ENCODE data around the gene GM2A. TPM values are rescaled to one million over a fixed set of nuclear protein-coding genes. Genes with fewer than 3 reads are reported as not detected.
A peak's percentile ranks its signal among the peaks of the same experiment; 100 is the strongest.

The GM2A gene
- total and polyA plus RNA-seq, 9 of the 15 experiments (the other 6 are each of a cell fraction or from before 2014, with no cell fraction given), result 5.8 to 36.0 (median 10.0) TPM

GRCh38 chr5:151295138-151295537 is 42.2 kb downstream of the GM2A start (continued):
- TF ChIP-seq XRCC3 (IDR thresholded peaks at IDR 0.05) (no peak), HDAC3 (IDR thresholded peaks at IDR 0.05; ENCODE audit: borderline replicate concordance, partially characterized antibody) (no peak), CHCHD3 (CRISPR knock-in tag; IDR thresholded peaks at IDR 0.05) (no peak), ARID2 (IDR thresholded peaks at IDR 0.05) (no peak), KDM1A (IDR thresholded peaks at IDR 0.05) (0 out of 4 replicates have a peak, but pooled peaks of 1 of the 2 experiments have one; percentile 12), C11orf30 (IDR thresholded peaks at IDR 0.05; ENCODE audit: low read depth) (no peak), RBM25 (IDR thresholded peaks at IDR 0.05; ENCODE audit: low read depth, low read length, severe bottlenecking) (peak; percentile 84), NR2C1 (IDR thresholded peaks at IDR 0.05) (no peak), NR2C1 (tag; IDR thresholded peaks at IDR 0.05) (no peak), CEBPB (tag; IDR thresholded peaks at IDR 0.05) (peak; percentile 62), TCF3 (CRISPR knock-in tag; IDR thresholded peaks at IDR 0.05) (no peak), ZNF274 (IDR thresholded peaks at IDR 0.05; ENCODE audit: borderline replicate concordance, low read depth, low read length) (no peak), NFE2L1 (tag; IDR thresholded peaks at IDR 0.05; ENCODE audit: borderline replicate concordance, low read depth) (no peak), TAF1 (IDR thresholded peaks at IDR 0.05; ENCODE audit: control insufficient read depth, extremely low read depth, insufficient read depth, low read length, severe bottlenecking) (no peak), ADNP (tag; IDR thresholded peaks at IDR 0.05) (peak; percentile 53; the same call in 1 of the 2 replicates), ZNF717 (CRISPR knock-in tag; IDR thresholded peaks at IDR 0.05) (no peak), ARNT (IDR thresholded peaks at IDR 0.05) (no peak), PTTG1 (tag; IDR thresholded peaks at IDR 0.05; ENCODE audit: low read depth) (no peak), RNF2 (IDR thresholded peaks at IDR 0.05) (no peak)
- TF ChIP-seq, protein P1, sequence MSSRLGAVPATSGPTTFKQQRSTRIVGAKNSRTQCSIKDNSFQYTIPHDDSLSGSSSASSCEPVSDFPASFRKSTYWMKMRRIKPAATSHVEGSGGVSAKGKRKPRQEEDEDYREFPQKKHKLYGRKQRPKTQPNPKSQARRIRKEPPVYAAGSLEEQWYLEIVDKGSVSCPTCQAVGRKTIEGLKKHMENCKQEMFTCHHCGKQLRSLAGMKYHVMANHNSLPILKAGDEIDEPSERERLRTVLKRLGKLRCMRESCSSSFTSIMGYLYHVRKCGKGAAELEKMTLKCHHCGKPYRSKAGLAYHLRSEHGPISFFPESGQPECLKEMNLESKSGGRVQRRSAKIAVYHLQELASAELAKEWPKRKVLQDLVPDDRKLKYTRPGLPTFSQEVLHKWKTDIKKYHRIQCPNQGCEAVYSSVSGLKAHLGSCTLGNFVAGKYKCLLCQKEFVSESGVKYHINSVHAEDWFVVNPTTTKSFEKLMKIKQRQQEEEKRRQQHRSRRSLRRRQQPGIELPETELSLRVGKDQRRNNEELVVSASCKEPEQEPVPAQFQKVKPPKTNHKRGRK (tag; IDR thresholded peaks at IDR 0.05), result no peak
- TF ChIP-seq, protein P2, sequence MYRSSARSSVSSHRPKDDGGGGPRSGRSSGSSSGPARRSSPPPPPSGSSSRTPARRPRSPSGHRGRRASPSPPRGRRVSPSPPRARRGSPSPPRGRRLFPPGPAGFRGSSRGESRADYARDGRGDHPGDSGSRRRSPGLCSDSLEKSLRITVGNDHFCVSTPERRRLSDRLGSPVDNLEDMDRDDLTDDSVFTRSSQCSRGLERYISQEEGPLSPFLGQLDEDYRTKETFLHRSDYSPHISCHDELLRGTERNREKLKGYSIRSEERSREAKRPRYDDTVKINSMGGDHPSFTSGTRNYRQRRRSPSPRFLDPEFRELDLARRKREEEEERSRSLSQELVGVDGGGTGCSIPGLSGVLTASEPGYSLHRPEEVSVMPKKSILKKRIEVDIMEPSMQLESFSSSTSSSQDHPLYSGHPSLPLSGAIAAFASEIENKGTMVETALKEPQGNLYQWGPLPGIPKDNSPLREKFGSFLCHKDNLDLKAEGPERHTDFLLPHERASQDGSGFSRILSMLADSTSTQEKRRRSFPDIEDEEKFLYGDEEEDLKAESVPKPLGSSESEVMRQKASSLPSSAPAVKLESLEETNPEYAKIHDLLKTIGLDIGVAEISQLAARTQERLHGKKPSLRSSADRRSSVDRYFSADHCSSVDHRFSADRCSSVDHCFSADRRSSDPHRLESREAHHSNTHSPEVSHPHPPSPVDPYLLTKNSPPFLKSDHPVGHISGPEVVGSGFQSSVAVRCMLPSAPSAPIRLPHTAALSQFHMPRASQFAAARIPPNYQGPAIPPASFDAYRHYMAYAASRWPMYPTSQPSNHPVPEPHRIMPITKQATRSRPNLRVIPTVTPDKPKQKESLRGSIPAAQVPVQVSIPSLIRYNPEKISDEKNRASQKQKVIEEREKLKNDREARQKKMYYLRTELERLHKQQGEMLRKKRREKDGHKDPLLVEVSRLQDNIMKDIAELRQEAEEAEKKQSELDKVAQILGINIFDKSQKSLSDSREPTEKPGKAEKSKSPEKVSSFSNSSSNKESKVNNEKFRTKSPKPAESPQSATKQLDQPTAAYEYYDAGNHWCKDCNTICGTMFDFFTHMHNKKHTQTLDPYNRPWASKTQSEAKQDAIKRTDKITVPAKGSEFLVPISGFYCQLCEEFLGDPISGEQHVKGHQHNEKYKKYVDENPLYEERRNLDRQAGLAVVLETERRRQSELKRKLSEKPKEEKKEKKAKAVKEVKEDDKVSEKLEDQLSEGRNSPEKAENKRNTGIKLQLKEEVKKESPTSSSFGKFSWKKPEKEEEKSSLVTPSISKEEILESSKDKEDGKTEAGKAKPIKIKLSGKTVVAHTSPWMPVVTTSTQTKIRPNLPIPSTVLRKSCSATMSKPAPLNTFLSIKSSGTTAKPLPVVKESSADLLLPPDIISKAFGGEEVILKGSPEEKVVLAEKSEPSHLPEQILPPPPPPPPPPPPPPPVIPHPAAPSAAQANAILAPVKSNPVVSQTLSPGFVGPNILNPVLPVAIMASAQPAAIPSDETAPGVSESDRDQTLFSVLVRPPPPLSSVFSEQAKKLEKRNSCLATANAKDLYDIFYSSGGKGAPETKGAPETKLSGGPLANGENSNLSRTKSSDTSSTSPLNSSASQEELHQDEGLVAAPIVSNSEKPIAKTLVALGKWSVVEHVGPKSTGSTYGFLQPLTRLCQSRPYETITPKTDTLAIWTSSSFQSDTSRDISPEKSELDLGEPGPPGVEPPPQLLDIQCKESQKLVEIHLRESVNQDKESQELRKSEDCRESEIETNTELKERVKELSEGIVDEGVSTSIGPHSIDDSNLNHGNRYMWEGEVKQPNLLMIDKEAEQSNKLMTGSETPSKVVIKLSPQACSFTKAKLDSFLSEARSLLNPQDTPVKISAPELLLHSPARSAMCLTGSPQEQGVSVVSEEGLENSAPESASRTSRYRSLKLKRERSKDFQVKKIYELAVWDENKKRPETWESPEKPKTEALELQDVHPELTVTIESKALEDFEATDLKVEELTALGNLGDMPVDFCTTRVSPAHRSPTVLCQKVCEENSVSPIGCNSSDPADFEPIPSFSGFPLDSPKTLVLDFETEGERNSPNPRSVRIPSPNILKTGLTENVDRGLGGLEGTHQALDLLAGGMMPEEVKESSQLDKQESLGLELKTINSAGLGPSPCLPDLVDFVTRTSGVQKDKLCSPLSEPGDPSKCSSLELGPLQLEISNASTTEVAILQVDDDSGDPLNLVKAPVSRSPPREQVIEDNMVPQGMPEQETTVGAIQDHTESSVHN (IDR thresholded peaks at IDR 0.05; ENCODE audit: borderline replicate concordance in 1 of 2, low read depth in 1 of 2), result no peak
